ENCODE data around the gene ASPSCR1. TPM values are rescaled to one million over a fixed set of nuclear protein-coding genes. Genes with fewer than 3 reads are reported as not detected.
A peak's percentile ranks its signal among the peaks of the same experiment; 100 is the strongest.

ASPSCR1 gene, protein sequence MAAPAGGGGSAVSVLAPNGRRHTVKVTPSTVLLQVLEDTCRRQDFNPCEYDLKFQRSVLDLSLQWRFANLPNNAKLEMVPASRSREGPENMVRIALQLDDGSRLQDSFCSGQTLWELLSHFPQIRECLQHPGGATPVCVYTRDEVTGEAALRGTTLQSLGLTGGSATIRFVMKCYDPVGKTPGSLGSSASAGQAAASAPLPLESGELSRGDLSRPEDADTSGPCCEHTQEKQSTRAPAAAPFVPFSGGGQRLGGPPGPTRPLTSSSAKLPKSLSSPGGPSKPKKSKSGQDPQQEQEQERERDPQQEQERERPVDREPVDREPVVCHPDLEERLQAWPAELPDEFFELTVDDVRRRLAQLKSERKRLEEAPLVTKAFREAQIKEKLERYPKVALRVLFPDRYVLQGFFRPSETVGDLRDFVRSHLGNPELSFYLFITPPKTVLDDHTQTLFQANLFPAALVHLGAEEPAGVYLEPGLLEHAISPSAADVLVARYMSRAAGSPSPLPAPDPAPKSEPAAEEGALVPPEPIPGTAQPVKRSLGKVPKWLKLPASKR
- 10 to 100 TPM; 19.5 to 39.0 (median 23.1) TPM for polyA plus RNA-seq (ENCODE audit: insufficient read length in 4 of 4)

GRCh38 chr17:81977211-81977808 lies at the start of gene ASPSCR1:
ASPSCR1 (plus strand) TSS chr17:81977629; CDS start chr17:81977647, 18 bp downstream.
- peak; percentile 70 to 84 (median 84) for DNase-seq (ENCODE audit: low read depth in 4 of 4, low spot score in 3 of 4)

DNA sequence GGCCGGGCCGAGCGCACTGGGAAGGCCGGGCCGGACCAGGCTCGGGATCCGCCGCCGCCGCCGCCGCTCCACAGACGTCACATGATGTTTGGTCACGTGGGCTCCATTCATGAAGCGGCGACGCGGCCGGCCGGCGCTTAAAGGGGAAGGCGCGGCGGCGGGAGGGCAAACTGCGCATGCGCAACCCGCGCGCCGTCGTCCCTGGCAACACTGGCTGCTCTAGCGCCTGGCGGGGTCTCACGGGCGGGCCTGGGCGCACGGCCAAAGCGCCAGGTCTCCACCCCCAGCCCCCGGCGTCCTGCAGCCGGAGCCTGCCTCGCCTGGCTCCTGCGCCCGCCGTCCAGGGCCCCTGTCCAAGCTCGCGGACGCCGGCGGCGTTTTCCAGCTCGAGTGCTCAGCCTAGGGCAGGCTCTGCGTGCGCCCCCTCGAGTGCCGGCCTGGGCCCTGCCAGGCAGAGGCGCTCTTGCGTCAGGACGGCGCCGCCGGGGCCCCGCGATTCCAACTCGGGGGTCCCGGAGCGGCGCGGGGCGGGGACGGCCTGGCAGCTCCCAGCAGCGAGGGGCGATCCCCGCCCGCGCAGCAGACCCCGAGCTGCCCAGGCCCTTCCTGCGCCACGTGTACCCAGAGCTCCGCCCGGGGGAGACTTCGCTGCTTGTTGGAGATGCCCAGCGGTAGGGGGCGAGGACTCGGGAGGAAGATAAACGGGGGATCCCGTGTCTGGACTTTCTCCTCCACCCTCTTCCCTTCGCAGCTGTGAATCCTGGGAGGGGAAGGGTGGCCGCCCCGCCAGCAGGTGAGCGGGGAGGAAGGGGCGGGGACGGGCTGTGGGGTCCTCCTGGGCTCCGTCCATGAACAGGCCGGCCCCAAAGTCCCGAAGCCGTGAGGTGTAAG lies 49.5 kb upstream of the ASPSCR1 start, which contains the start of gene MAFG:
MAFG (minus strand) TSS at position 83 of the 891 bp plus-strand sequence. CDS start 4,550 bp downstream, outside the sequence.
- DNase-seq (ENCODE audit: low read depth in 4 of 4, low spot score in 3 of 4): peak; percentile 84 to 93 (median 90)

DNA sequence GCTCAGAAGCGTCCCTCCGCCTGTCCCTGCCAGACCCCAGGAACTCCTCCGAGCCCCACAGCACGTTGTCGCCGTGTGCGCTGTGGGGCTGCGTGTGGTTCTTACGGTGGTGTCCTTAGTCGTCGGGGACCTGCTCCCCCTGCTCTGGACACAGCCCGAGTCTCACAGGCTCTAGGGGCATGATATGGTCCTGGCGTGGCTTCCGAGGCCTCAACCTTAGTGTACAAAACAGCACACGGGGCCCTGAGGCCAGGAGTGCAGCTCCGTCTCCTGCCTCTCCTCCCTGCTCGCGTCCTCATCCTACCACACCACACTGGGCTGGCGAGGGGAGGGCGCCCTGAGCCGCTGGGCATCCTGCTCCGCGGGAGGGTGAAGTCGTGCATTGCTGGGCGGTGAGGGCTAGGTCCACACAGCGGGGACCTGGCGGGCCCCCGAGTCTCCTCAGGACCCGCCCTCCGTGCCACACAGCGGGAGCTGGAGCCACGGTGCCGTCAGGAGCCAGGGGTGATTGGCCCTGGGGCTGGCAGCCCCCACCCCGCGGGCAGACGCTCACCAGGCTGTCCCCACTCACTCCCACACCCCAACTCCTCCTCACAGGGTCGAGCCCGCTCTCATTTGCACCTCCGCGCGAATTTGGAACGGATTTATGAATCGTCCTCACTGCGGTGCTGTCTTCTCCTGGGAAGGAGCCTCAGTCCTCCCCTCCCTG lies 48.7 kb upstream of the ASPSCR1 start:
- no peak for DNase-seq (ENCODE audit: low read depth in 4 of 4, low spot score in 3 of 4)

DNA sequence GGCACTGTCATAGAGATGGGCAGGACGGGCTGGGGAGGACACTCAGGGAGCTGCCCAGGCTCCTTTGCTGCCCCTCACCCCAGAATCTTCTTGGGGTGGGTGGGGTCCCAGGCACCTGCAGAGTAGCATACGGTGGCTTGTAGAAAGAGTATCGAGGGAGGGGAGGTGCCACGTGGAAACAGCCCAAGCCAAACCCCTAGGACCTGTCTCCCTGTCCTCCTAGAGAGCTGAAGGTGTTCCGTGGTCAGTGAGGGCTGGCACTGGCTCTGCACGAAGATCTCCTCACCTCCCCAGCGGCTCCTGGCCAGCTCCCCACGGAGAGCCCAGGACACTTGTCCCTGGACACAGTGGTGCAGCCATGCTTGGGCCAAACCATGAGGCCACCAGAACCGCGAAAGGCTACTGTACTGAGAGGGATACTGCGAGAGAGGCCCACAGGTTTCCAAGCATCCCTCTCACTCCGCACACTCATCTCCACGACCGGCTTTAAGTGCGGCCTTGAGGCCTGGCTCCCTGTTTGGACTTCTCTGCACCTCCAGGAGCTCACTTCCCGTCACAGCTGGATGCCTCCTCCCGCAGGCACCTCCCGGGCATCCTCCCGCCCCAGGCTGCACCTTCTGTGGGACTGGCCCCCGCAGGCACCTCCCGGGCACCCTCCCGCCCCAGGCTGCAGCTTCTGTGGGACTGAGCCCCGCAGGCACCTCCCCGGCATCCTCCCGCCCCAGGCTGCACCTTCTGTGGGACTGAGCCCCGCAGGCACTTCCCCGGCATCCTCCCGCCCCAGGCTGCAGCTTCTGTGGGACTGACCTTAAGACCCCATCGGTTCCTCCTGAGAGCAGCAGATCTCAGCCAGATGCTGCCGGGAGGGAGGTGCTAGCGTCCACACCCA lies 47.9 kb upstream of the ASPSCR1 start:
- no peak for DNase-seq (ENCODE audit: low read depth in 4 of 4, low spot score in 3 of 4)

DNA sequence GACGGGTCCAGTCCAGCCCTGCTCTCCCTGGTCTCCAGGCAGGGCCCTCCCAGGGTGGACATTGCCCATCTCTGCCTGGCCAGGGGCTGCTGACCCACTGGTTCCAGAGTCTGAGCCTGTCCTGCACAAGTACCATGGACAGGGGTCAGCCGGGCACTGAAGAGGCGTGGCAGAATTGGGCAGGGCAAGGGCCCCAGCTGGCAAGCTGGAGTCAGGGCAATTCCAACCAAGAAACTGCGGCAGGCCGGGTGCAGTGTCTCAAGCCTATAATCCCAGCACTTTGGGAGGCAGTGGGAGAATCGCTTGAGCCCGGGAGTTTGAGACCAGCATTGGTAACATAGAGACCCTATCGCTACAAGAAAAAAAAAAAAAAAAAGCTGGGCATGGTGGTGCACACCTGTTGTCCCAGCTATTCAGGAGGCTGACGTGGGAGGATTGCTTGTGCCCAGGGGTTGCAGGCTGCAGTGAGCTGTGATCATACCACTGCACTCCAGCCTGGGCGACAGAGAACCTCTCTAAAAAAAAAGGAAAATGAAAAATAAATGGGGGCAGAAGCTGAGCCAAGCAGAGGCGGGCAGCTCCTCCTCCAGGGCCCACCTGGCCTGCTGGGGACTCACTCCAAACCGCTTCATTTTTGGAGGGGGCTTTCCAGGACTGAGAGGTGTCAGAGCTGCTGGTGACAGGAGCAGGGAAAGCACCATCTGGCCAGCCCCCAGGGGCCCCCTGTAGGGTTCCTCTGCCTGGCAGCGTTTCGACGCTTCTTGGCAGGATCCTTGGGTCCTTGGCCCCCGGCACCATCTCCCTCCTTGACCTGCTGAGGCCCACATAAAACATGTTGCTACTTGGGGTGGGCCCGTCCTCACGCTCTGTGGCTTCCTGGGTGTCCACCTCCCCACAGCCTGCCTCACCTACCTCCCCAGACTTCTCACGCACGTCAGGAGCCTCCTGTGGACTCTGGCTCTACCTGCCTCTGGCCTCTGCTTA lies 47.0 kb upstream of the ASPSCR1 start:
- no peak for DNase-seq (ENCODE audit: low read depth in 4 of 4, low spot score in 3 of 4)

DNA sequence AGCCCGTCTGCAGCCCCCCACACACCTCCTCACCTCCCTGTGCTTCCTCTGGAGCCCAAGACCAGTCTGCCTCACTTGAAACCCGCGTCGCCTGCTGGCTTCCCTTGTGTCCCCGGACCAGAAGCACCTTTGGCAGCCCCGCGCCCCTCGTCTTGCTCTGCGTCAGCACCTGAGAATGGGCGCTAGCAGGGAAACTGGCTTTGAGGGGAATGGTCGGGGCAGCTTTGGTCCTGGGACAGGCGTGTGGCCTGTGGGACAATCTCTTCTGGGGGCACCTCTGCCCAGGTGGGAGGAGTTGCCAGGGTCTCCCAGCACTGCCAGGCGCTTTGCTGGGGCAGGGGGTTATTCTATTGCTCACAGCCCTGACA lies 46.3 kb upstream of the ASPSCR1 start:
- DNase-seq (ENCODE audit: low read depth in 4 of 4, low spot score in 3 of 4): no peak

GRCh38 chr17:81931557-81932332 lies 45.7 kb upstream of the ASPSCR1 start:
- no peak for DNase-seq (ENCODE audit: low read depth in 4 of 4, low spot score in 3 of 4)

- no peak for DNase-seq (ENCODE audit: low read depth in 4 of 4, low spot score in 3 of 4)
These were observed 45.0 kb upstream of the ASPSCR1 start for GRCh38 chr17:81932333-81932983.

- DNase-seq (ENCODE audit: low read depth in 4 of 4, low spot score in 3 of 4): no peak
These were observed 44.2 kb upstream of the ASPSCR1 start for GRCh38 chr17:81933178-81933699.

GRCh38 chr17:81934098-81934757 lies 43.2 kb upstream of the ASPSCR1 start:
- DNase-seq (ENCODE audit: low read depth in 4 of 4, low spot score in 3 of 4): no peak

DNA sequence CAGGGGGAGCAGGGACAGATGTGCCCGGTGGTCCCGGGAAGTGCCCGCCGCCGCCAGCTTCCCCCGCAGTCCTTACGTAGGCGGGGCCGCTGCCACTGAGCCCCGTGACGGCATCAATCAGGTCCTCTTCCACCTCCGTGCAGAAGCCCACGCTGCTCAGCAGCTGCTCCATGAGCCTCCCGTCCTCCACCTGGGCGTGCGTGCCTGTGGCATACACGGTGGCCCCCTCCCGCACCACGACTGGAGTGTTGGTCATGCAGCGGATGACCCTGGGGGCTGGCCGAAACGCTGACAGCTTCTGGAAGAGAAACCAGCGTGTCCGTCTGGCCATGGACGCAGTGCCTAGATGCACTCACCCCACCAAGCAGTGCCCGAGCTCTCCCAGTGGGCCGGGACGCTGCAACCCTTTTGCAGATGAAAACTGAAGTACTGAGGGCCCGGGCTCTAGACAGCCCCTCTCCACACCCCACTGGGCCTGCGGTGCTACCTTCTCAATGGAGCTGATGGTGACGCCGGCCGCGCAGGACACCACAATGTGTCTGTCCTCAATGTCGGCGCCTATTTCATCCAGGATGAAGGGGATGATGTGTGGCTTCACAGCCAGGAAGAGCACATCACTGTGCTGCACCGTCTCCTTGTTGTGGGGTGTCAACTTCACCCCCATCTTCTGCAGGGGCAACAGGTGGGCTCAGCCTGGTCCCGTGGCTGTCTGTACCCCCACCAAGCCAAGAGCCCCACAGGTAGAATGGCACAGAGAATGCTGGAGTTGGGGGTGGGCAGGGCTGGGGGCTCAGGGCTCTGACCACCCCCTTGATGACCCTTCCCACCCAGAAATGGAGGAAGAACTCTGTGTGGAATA lies 42.4 kb upstream of the ASPSCR1 start:
- DNase-seq (ENCODE audit: low read depth in 4 of 4, low spot score in 3 of 4): no peak

DNA sequence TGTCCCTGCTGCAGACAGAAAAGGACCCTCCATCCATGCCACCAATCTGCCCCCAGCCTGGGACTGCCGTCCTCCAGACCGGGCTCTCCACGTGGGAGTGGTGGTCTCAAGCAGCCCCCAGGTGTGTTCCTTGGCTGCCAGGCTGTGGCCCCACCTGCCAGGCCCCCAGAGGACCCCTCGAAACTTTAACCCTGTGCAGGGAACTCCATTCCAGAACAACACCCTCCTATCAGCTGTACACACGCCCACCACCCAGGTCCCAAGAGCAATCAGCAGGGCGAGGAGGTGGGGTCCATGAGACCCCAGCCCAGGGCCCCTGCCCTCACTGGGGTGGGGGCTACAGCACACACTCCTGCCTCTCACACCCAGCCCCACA lies 41.7 kb upstream of the ASPSCR1 start:
- DNase-seq (ENCODE audit: low read depth in 4 of 4, low spot score in 3 of 4): no peak

GRCh38 chr17:81939218-81939617 lies 38.2 kb upstream of the ASPSCR1 start:
- DNase-seq (ENCODE audit: low read depth in 4 of 4, low spot score in 3 of 4): no peak

GRCh38 chr17:81939881-81940385 lies 37.5 kb upstream of the ASPSCR1 start:
- no peak for DNase-seq (ENCODE audit: low read depth in 4 of 4, low spot score in 3 of 4)
